ENCODE data around the gene ANKFN1.

The ANKFN1 gene

DNA sequence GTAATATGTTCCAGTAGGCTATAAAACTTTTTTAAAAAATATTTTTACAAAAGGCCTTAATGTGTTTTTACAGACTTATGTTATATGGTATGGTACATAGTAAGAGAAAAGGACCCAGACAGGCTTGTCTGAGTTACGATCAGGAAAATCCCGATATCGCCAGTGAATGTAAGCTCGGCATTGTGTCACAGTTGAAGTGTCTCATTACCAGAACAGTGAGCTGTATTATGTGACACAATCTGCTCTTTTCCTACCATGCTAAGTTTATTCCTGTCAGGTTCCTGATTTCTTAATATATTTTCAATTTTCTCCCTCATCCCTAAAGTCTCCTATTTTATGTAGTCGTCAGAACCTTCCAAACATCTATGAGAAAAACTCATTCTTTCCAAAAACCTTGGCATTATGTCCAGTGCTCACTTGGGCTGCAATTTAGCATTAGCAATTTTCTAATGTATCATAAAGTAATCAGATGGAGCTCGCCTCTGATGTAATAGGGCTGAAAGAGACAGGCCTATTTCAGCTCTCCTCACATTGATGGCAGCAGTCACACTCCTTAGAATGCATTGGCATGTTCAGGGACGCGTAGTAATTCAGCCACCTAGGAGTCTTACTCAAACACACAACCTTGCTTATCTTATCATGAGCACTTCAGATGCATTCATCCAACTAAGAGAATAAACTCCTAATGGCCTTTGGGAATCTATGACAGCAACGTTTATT is 292.6 kb downstream of the ANKFN1 start:
- no peaks in the 10 kb centered on the region for H3K4me1 ChIP-seq
- no peak overlapping the region for H3K4me3 ChIP-seq
- DNase-seq, result no peak
- TF ChIP-seq, protein P1, sequence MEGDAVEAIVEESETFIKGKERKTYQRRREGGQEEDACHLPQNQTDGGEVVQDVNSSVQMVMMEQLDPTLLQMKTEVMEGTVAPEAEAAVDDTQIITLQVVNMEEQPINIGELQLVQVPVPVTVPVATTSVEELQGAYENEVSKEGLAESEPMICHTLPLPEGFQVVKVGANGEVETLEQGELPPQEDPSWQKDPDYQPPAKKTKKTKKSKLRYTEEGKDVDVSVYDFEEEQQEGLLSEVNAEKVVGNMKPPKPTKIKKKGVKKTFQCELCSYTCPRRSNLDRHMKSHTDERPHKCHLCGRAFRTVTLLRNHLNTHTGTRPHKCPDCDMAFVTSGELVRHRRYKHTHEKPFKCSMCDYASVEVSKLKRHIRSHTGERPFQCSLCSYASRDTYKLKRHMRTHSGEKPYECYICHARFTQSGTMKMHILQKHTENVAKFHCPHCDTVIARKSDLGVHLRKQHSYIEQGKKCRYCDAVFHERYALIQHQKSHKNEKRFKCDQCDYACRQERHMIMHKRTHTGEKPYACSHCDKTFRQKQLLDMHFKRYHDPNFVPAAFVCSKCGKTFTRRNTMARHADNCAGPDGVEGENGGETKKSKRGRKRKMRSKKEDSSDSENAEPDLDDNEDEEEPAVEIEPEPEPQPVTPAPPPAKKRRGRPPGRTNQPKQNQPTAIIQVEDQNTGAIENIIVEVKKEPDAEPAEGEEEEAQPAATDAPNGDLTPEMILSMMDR (IDR thresholded peaks at IDR 0.05), result no peak
- intact Hi-C loops (cut with DNase I; ENCODE audit: low total_unique reads), result no loop called here
- no peaks in the 10 kb centered on the region for H3K27me3 ChIP-seq
- no peak overlapping the region for H3K27ac ChIP-seq
- H3K9me3 ChIP-seq, result no peaks in the 10 kb centered on the region
- no peaks in the 10 kb centered on the region for H3K36me3 ChIP-seq

DNA sequence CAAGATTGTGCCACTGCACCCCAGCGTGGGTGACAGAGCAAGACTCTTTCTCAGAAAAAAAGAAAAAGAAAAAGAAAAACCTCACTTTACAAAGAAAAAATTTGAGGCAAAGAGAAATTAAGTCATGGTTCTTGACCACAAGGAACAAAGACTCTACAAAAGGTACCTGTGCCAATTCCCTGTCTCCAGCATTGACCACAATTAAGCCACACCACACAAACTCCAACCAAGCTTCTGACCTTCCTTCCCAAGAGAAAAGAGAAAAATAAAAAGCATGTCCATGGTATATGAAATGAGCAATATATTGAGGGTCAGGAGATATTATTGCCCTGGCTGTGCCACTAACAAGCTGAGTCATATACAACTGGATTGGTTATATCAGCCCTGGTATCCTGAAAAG is 293.9 kb downstream of the ANKFN1 start:
- Histone ChIP-seq H3K27me3 (no peaks in the 10 kb centered on the region), H3K9me3 (no peaks in the 10 kb centered on the region), H3K36me3 (no peaks in the 10 kb centered on the region), H3K4me3 (no peak overlapping the region), H3K27ac (no peak overlapping the region), H3K4me1 (no peaks in the 10 kb centered on the region)
- intact Hi-C loops (cut with DNase I; ENCODE audit: low total_unique reads), result no loop called here
- TF ChIP-seq, protein P1 (IDR thresholded peaks at IDR 0.05), result no peak
- DNase-seq, result no peak

DNA sequence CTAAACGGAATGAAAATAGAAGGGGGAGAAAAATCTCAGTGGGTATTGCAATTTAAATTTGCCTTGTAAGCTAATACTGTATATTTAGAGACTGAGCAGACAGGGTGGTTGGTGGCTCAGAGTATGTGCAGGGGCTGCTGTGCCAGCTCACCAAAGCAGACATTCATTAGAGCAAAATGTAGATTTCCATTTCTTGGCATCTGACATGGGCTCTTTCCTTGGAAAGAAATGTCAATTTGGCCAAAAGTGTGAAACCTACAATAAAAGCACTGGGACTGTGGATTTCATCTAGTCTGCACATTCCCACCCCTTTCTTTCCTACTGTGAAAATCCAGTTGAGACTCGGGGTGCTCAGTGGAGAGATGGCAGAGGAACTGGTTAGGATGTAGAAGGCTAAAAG is 295.1 kb downstream of the ANKFN1 start:
- intact Hi-C loops (cut with DNase I; ENCODE audit: low total_unique reads), result no loop called here
- TF ChIP-seq, protein P1 (IDR thresholded peaks at IDR 0.05), result no peak
- Histone ChIP-seq H3K4me3 (no peak overlapping the region), H3K27me3 (no peaks in the 10 kb centered on the region), H3K27ac (no peak overlapping the region), H3K9me3 (no peaks in the 10 kb centered on the region), H3K4me1 (no peaks in the 10 kb centered on the region), H3K36me3 (no peaks in the 10 kb centered on the region)
- DNase-seq, result no peak

DNA sequence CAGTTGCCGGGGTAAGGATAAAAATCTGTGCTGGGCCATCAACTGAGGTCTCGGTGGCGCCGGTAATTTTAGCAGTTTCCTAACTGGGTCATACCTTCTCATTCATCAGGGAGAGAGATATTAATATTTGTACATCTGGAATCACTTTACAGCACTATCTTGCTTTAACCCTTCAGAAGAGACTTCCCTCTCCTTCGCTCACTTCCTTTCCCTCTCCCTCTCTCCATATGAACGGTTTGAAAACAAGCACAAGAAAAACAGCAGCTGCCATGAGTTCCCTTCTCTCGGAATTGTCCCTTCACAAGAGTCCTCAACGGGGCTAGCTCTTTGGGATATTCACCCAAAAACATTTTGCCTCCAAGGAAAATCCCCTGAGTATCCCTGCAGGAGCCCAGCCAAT is 295.9 kb downstream of the ANKFN1 start:
- Histone ChIP-seq H3K36me3 (no peaks in the 10 kb centered on the region), H3K4me3 (no peak overlapping the region), H3K27me3 (no peaks in the 10 kb centered on the region), H3K27ac (no peak overlapping the region), H3K4me1 (no peaks in the 10 kb centered on the region), H3K9me3 (no peaks in the 10 kb centered on the region)
- no peak for DNase-seq
- TF ChIP-seq, protein P1 (IDR thresholded peaks at IDR 0.05), result no peak
- intact Hi-C loops (cut with DNase I; ENCODE audit: low total_unique reads), result no loop called here

DNA sequence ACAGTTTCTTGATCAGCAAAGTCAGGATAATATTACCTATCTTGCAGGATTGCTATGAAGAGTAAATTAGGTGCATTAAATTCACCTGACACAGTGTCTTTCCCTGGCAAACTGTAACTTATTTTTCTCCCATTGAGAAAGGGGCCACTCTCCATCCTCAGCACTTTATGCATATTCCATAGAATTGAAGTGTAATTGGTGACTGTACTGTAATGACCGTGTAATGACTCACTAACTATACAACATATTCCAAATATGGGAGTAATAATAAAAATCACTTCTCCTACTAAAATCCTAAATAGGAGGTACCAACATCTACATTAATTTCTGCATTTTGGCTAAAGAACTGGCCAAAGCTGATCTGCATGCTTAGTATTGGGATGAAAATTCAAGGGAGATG is 298.4 kb downstream of the ANKFN1 start:
- no peak for DNase-seq
- TF ChIP-seq, protein P1 (IDR thresholded peaks at IDR 0.05), result no peak
- Histone ChIP-seq H3K4me3 (no peak overlapping the region), H3K27me3 (no peaks in the 10 kb centered on the region), H3K4me1 (no peaks in the 10 kb centered on the region), H3K9me3 (no peaks in the 10 kb centered on the region), H3K36me3 (no peaks in the 10 kb centered on the region), H3K27ac (no peak overlapping the region)
- intact Hi-C loops (cut with DNase I; ENCODE audit: low total_unique reads), result no loop called here

DNA sequence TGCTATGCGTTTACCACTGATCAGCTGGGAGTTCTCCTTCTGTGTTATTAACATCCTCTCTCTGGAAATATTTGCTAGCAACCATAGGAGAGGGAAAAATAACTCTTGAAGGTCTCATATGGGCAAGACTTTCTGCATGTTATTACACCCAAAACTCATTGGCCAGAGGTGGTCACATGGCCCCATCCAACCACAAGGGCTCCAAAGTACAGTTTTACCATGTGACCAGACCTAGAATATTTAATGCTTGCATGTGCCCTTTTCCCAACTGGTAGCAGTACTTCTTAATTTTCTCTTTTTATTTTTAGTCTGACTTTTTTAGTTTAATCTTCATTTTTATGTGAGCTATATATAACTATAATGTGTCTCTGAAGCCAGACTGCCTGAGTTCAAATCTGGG is 299.2 kb downstream of the ANKFN1 start:
- DNase-seq, result no peak
- intact Hi-C loops (cut with DNase I; ENCODE audit: low total_unique reads), result no loop called here
- Histone ChIP-seq H3K4me3 (no peak overlapping the region), H3K4me1 (no peaks in the 10 kb centered on the region), H3K27me3 (no peaks in the 10 kb centered on the region), H3K27ac (no peak overlapping the region), H3K9me3 (no peaks in the 10 kb centered on the region), H3K36me3 (no peaks in the 10 kb centered on the region)
- TF ChIP-seq, protein P1 (IDR thresholded peaks at IDR 0.05), result no peak

Data from tibial artery (tissue), 4 donors.